HG03521 (cell line): ENCODE data around the gene MAPK6.

Source experiments
- ATAC-seq: cut with Tn5 transposase; IDR thresholded peaks from one replicate; pipeline ENCODE4 v1.9.1; 2021; ENCODE audit warnings: mild to moderate bottlenecking, moderate library complexity; ENCODE audit not compliant: unreplicated experiment

The MAPK6 gene

GRCh38 chr15:52102463-52102862 lies 83.4 kb downstream of the MAPK6 start:
- no peak for ATAC-seq

- peak; percentile 47 for ATAC-seq
Measured at GRCh38 chr15:52103217-52104207, 84.5 kb downstream of the MAPK6 start.

- ATAC-seq = no peak
Measured at GRCh38 chr15:52104532-52105004, 85.5 kb downstream of the MAPK6 start.

GRCh38 chr15:52105846-52106245 lies 86.8 kb downstream of the MAPK6 start:
- ATAC-seq = no peak

- no peak for ATAC-seq
Measured at GRCh38 chr15:52106641-52107040, 87.6 kb downstream of the MAPK6 start.

GRCh38 chr15:52107238-52107637 lies 88.2 kb downstream of the MAPK6 start:
- ATAC-seq = no peak

GRCh38 chr15:52109559-52110451 lies 90.8 kb downstream of the MAPK6 start:
- peak; percentile 41 for ATAC-seq

- ATAC-seq = no peak
Measured at GRCh38 chr15:52111517-52112202, 92.6 kb downstream of the MAPK6 start.

GRCh38 chr15:52112203-52112750 lies 93.3 kb downstream of the MAPK6 start:
- ATAC-seq = peak; percentile 39

GRCh38 chr15:52113235-52113634 lies 94.2 kb downstream of the MAPK6 start:
- no peak for ATAC-seq

GRCh38 chr15:52113708-52114107 lies 94.7 kb downstream of the MAPK6 start:
- no peak for ATAC-seq

GRCh38 chr15:52114261-52115055 lies 95.4 kb downstream of the MAPK6 start:
- ATAC-seq = no peak

- ATAC-seq = no peak
Measured at GRCh38 chr15:52115598-52116427, 96.8 kb downstream of the MAPK6 start.
